Placental pericyte (primary cell): ENCODE results near the gene SPTBN2. TPM values are rescaled to one million over a fixed set of nuclear protein-coding genes. Genes with fewer than 3 reads are reported as not detected.

ENCODE experiments used
- small RNA-seq: library from RNA; depleted of rRNA; stranded (forward); fragments of <200 nt; gene quantifications from one replicate; pipeline ENCODE3, GENCODE V24; 2012; ENCODE audit warnings: low replicate concordance
- total RNA-seq: library from RNA; depleted of rRNA; stranded (reverse); fragments of >200 nt; gene quantifications from 2 replicates; pipeline ENCODE4 v1.2.3, GENCODE V29; 2012

SPTBN2 gene
- 0.14 and 0.66 TPM in 2 replicates for total RNA-seq

GRCh38 chr11:66728693-66729385, at the start of gene SPTBN2:
Gene SPTBN2, minus strand, starts transcription at chr11:66729216. Its CDS starts 7,976 bp downstream, at chr11:66721240.

GRCh38 chr11:66677599-66678375, 51.2 kb downstream of the SPTBN2 start, which contains the start of gene RBM4B:
Gene RBM4B, minus strand, starts transcription at chr11:66677887. Its CDS starts 808 bp downstream, at chr11:66677079.

GRCh38 chr11:66638177-66639065, 90.6 kb downstream of the SPTBN2 start, which contains the start of gene RBM4:
Gene RBM4, plus strand, starts transcription at chr11:66638703. Its CDS starts 1,009 bp downstream, at chr11:66639712.

Small RNA genes lying within 50 kb of the gene (small RNA-seq; reads per million reads assigned to genes)
- not detected for gene RN7SL12P

Other genes with a start within 250 kb of the SPTBN2 start
- 41.8 and 61.1 TPM in 2 replicates for gene DPP3, start 248.8 kb downstream of the SPTBN2 start, total RNA-seq
- 29.1 and 34.4 TPM in 2 replicates for gene BBS1, start 218.6 kb downstream of the SPTBN2 start, total RNA-seq
- gene ZDHHC24, start 183.2 kb downstream of the SPTBN2 start, total RNA-seq = 11.3 and 12.0 TPM in 2 replicates
- not detected in 2 replicates for gene ACTN3, start 182.3 kb downstream of the SPTBN2 start, total RNA-seq
- gene CTSF, start 160.6 kb downstream of the SPTBN2 start, total RNA-seq = 12.7 and 19.0 TPM in 2 replicates
- 0.29 and 0.44 TPM in 2 replicates for gene CCDC87, start 136.2 kb downstream of the SPTBN2 start, total RNA-seq
- gene CCS, start 136.0 kb downstream of the SPTBN2 start, total RNA-seq = 23.6 and 32.2 TPM in 2 replicates
- 14.4 and 53.5 TPM in 2 replicates for gene RBM14, start 112.6 kb downstream of the SPTBN2 start, total RNA-seq
- 90.1 and 106 TPM in 2 replicates for gene RBM4, start 90.5 kb downstream of the SPTBN2 start, total RNA-seq
- gene RBM4B, start 51.3 kb downstream of the SPTBN2 start, total RNA-seq = 15.3 and 20.3 TPM in 2 replicates
- gene RCE1, start 114.2 kb upstream of the SPTBN2 start, total RNA-seq = 21.0 and 25.2 TPM in 2 replicates
- 11.6 and 26.6 TPM in 2 replicates for gene LRFN4, start 127.8 kb upstream of the SPTBN2 start, total RNA-seq
- gene PC, start 229.2 kb upstream of the SPTBN2 start, total RNA-seq = 39.2 and 56.5 TPM in 2 replicates
- not detected in 2 replicates for gene C11orf86, start 246.1 kb upstream of the SPTBN2 start, total RNA-seq